ENCODE measurements around the gene DNAJC13. TPM values are rescaled to one million over a fixed set of nuclear protein-coding genes. Genes with fewer than 3 reads are reported as not detected.

DNAJC13 gene
- total RNA-seq, 1 experiment from 2014 or later: 28.5 TPM

- CTCF ChIA-PET: interaction anchor here (1.2 kb wide), 1 partner anchor 166 kb away, joined by 3 read pairs; no protein-coding TSS in a partner anchor
- no peaks in the 10 kb centered on the region for H3K9me3 Mint-ChIP-seq
- no peak for ATAC-seq
These were observed 91.8 kb downstream of the DNAJC13 start for GRCh38 chr3:132509096-132509495.

DNA sequence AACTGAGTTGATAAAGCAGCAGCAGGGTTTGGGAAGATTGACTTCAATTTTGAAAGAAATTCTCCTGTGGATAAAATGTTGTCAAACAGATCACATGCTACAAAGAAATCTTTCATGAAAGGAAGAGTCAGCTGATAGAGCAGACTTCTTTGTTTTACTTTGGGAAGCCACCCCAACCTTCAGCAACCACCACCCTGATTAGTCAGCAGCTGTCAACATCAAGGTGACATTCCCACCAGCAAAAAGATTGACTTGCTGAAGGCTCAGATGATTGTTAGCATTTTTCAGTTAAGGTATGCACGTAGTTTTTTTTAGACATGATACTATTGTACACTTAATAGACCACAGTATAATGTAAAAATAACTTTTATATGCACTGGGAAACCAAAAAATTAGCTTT lies 92.2 kb downstream of the DNAJC13 start:
- Mint-ChIP-seq H3K9me3 (no peaks in the 10 kb centered on the region), H3K36me3 (peaks cover 33% of the 10 kb centered on the region)
- CTCF ChIA-PET: interaction anchor here (1.2 kb wide), 1 partner anchor 167 kb away, joined by 3 read pairs; no protein-coding TSS in a partner anchor

More at GRCh38 chr3:132509096-132509495, 91.8 kb downstream of the DNAJC13 start:
- peaks cover 31% of the 10 kb centered on the region for H3K36me3 Mint-ChIP-seq
- H3K27me3 Mint-ChIP-seq (ENCODE audit: low read depth): no peaks in the 10 kb centered on the region
- no peak overlapping the region for H3K4me3 Mint-ChIP-seq
- POLR2A ChIA-PET: no interaction called here
- H3K4me1 Mint-ChIP-seq: no peaks in the 10 kb centered on the region
- no peak for DNase-seq (ENCODE audit: low spot score)
- no peak for TF ChIP-seq ZNF138 (CRISPR knock-in tag; conservative IDR thresholded peaks at IDR 0.05)
- TF ChIP-seq NFATC4 (CRISPR knock-in tag; IDR thresholded peaks at IDR 0.05): no peak
- no peak for TF ChIP-seq FOXK1 (CRISPR knock-in tag; IDR thresholded peaks at IDR 0.05)
- no peak for TF ChIP-seq ETV6 (CRISPR knock-in tag; IDR thresholded peaks at IDR 0.05)
- TF ChIP-seq, protein P1, sequence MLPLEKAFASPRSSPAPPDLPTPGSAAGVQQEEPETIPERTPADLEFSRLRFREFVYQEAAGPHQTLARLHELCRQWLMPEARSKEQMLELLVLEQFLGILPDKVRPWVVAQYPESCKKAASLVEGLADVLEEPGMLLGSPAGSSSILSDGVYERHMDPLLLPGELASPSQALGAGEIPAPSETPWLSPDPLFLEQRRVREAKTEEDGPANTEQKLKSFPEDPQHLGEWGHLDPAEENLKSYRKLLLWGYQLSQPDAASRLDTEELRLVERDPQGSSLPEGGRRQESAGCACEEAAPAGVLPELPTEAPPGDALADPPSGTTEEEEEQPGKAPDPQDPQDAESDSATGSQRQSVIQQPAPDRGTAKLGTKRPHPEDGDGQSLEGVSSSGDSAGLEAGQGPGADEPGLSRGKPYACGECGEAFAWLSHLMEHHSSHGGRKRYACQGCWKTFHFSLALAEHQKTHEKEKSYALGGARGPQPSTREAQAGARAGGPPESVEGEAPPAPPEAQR (CRISPR knock-in tag; IDR thresholded peaks at IDR 0.05): no peak
- TF ChIP-seq, protein P2, sequence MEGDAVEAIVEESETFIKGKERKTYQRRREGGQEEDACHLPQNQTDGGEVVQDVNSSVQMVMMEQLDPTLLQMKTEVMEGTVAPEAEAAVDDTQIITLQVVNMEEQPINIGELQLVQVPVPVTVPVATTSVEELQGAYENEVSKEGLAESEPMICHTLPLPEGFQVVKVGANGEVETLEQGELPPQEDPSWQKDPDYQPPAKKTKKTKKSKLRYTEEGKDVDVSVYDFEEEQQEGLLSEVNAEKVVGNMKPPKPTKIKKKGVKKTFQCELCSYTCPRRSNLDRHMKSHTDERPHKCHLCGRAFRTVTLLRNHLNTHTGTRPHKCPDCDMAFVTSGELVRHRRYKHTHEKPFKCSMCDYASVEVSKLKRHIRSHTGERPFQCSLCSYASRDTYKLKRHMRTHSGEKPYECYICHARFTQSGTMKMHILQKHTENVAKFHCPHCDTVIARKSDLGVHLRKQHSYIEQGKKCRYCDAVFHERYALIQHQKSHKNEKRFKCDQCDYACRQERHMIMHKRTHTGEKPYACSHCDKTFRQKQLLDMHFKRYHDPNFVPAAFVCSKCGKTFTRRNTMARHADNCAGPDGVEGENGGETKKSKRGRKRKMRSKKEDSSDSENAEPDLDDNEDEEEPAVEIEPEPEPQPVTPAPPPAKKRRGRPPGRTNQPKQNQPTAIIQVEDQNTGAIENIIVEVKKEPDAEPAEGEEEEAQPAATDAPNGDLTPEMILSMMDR (IDR thresholded peaks at IDR 0.05): no peak
- no peak for TF ChIP-seq ERG (CRISPR knock-in tag; IDR thresholded peaks at IDR 0.05)
- peak overlapping the region; percentile 12; the same call in 1 of the 2 replicates for H3K27ac Mint-ChIP-seq

DNA sequence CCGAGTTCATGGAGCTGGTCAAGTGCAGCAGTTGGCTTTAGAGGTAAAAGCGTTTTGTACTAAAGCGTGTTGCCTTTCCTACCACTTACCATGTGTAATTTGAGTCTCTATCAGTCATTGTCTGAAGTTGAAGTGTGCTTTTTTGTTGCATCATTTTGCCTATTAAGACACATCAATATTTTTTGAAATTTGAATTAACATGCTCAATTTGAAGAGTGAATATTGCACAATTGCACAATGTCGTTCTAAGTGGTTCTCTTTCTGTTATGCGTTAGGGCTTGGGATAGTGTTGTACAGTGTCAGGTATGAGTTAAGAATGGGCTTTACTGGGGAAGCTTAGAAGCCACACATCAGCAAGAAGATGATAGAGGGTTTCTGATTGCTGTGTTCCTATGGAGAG lies 95.8 kb downstream of the DNAJC13 start:
- TF ChIP-seq ZMAT4 (CRISPR knock-in tag; IDR thresholded peaks at IDR 0.05) (no peak), ZNF263 (CRISPR knock-in tag; IDR thresholded peaks at IDR 0.05; ENCODE audit: low read depth) (no peak)
- Mint-ChIP-seq H3K27me3 (ENCODE audit: low read depth) (no peaks in the 10 kb centered on the region), H3K4me1 (no peaks in the 10 kb centered on the region), H3K36me3 (peaks cover 30% of the 10 kb centered on the region), H3K4me3 (no peak overlapping the region), H3K27ac (no peak overlapping the region), H3K9me3 (no peaks in the 10 kb centered on the region)
- ChIA-PET POLR2A (no interaction called here), CTCF (interaction anchor here (1.0 kb wide), 1 partner anchor 14 kb away, joined by 3 read pairs; no protein-coding TSS in a partner anchor)
- ATAC-seq (no peak), DNase-seq (ENCODE audit: low spot score) (no peak)

More for the DNA sequence above, 92.2 kb downstream of the DNAJC13 start:
- no peak overlapping the region for H3K4me3 Mint-ChIP-seq
- no peak for DNase-seq (ENCODE audit: low spot score)
- H3K27me3 Mint-ChIP-seq (ENCODE audit: low read depth): no peaks in the 10 kb centered on the region
- TF ChIP-seq ZNF121 (CRISPR knock-in tag; IDR thresholded peaks at IDR 0.05): no peak
- no peak for TF ChIP-seq ERG (CRISPR knock-in tag; IDR thresholded peaks at IDR 0.05)
- H3K27ac Mint-ChIP-seq: no peak overlapping the region
- ATAC-seq: no peak
- H3K4me1 Mint-ChIP-seq: no peaks in the 10 kb centered on the region
- POLR2A ChIA-PET: no interaction called here

- CTCF ChIA-PET: no interaction called here
- Mint-ChIP-seq H3K27me3 (ENCODE audit: low read depth) (no peaks in the 10 kb centered on the region), H3K9me3 (no peaks in the 10 kb centered on the region), H3K4me1 (peaks cover 3% of the 10 kb centered on the region; the same call in 1 of the 2 replicates), H3K27ac (no peak overlapping the region), H3K4me3 (no peak overlapping the region), H3K36me3 (peaks cover 40% of the 10 kb centered on the region)
- DNase-seq (ENCODE audit: low spot score): no peak
- POLR2A ChIA-PET: no interaction called here
- no peak for ATAC-seq
- TF ChIP-seq USF1 (CRISPR knock-in tag; IDR thresholded peaks at IDR 0.05): no peak
These were observed 100.0 kb downstream of the DNAJC13 start for GRCh38 chr3:132517311-132517710.
